SK-N-DZ (cell line): Measurements from ENCODE around the gene HORMAD2.

Experiments used
- DNase-seq: peaks from one replicate; pipeline ENCODE4 v3.0.0-alpha.2; 2015; ENCODE audit warnings: low spot score

The HORMAD2 gene

DNA sequence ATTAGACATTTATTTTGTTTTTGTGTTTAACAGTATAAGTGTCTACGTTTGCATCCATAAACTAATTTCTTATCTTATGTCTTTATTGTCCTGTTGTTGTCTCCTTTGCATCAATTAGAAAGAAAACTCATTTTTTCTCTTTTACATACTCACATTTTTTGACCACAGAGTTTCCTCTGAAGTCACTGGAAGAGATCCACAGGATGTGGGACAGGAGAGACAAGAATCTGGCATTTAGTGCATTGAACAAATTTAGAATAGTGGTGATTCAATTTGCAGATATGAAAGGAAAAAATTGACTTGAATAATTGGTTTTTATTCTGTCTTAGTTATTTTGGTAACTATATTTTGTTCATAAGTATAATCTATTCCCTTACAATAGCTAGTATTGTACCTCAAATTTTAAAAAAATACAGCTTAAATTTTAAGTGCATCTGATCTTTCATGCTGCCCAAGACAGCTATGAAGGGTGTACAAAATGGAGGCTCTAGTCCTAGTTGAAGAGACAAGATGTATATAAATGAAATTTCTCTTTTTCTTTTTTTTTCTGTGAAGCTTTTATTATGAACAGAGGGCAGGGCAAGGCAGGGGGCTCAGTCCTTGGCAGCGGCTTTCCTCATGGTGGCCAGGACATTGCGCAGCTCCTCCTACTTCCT, 24.4 kb downstream of the HORMAD2 start:
- no peak for DNase-seq

DNA sequence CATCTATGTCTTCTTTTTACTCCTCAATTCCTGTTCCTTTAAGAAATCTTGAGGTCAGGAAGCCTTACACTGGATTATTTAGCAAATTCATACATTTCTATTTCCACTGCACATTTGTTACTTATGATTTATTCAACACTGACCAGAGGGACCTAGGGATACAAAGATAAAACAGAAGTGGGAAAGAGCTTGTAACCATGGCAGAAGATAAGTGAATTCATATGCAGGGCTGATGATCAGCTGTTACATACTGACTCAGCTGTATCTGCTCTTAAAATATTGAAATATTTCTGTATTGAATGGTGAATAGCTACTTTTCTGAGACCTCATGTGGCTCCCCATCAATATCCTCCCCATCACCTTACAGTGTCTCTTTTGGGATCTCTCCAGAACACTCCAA, 25.2 kb downstream of the HORMAD2 start:
- DNase-seq = no peak

GRCh38 chr22:30113494-30113893, 33.2 kb downstream of the HORMAD2 start:
- no peak for DNase-seq

DNA sequence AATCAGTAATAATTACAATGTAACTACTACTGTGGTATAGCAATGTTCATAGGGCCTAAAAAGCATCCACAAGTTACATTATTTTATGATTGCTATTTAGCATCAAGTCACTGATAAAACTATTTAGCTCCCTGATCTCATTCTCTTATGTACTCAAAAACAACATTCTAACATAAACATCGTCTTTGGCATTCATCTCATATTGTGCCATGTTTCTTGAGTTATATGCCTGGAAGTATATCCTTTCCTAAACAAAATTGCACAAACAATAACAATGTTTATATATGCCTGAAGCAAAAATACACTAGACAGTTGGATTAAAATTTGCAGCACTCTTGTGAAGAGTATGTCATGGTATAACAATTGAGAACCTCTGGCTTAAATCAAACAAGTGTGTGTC, 34.1 kb downstream of the HORMAD2 start:
- DNase-seq = no peak

GRCh38 chr22:30115705-30116104, 35.4 kb downstream of the HORMAD2 start:
- no peak for DNase-seq

GRCh38 chr22:30116362-30117117, 36.3 kb downstream of the HORMAD2 start:
- no peak for DNase-seq

- no peak for DNase-seq
Observed at GRCh38 chr22:30117256-30117655, 37.0 kb downstream of the HORMAD2 start.

DNA sequence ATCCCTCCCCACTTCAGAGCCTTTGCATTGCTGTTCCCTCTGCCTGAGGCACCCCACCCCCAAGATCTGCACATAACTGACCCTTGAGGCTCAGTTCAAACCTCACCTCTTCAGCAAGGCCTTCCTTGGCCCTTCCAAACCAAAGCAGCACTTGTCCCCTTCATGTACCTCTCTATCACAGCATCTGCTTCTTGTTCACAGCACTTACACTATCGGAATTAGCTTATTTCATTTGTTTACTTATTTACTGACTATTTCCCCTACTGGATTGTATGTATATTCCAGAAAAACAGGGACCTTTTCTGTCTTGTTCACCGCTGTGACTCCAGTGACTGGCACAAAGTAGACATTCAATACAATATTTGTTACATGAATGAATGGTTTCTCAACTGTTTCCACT, 38.0 kb downstream of the HORMAD2 start:
- DNase-seq = no peak

GRCh38 chr22:30121960-30122359, 41.7 kb downstream of the HORMAD2 start:
- no peak for DNase-seq

DNA sequence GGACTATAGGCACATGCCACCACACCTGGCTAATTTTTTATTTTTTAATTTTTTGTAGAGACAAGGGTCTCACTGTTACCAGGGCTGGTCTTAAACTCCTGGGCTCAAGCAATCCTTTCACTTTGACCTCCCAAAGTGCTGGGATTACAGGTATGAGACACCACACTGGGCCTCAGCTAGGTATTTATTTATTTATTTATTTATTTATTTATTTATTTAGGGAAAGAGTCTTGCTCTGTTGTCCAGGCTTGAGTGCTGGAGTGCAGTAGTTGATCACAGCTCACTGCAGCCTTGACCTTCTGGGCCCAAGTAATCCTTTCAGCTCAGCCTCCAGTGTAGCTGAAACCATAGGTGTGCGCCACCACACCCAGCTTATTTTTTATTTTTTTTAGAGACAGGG, 43.2 kb downstream of the HORMAD2 start:
- no peak for DNase-seq

GRCh38 chr22:30127749-30128166, 47.5 kb downstream of the HORMAD2 start:
- no peak for DNase-seq

GRCh38 chr22:30128511-30128910, 48.2 kb downstream of the HORMAD2 start:
- no peak for DNase-seq

DNA sequence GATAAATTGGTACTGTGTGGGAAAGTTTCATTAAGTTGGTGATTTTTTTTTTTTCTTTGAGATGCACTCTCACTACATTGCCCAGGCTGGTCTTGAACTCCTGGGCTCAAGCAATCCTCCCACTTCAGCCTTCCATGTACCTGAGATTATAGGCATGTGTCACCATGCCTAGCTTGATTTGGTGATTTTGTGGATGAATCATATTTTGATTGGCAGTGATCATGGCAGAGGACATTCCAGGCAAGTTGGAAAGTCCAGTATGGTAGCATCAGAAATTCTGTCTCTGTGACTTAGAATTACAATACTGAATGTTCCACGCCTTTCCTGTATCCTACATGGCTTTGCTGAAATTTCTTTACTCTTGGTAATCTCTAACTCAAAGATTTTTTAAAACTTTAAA, 49.4 kb downstream of the HORMAD2 start:
- no peak for DNase-seq

- DNase-seq = no peak
Observed at GRCh38 chr22:30132290-30132996, 52.2 kb downstream of the HORMAD2 start.

DNA sequence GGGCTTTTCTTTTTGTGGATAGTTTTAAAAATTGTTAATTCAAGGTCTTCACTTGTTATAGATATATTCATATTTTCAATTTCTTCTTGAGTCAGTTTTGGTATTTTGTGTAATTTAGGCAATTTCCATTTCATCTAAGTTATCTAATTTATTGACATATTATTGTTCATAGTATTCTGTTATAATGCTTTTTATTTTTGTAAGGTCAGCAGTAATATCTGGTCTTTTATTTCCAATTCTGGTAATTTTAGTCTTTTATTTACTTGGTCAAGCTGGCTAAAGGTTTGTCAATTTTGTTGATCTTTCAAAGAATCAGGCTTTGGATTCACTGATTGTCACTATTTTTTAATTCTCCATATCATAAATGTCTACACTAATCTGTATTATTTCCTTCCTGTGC, 60.1 kb downstream of the HORMAD2 start:
- no peak for DNase-seq

DNA sequence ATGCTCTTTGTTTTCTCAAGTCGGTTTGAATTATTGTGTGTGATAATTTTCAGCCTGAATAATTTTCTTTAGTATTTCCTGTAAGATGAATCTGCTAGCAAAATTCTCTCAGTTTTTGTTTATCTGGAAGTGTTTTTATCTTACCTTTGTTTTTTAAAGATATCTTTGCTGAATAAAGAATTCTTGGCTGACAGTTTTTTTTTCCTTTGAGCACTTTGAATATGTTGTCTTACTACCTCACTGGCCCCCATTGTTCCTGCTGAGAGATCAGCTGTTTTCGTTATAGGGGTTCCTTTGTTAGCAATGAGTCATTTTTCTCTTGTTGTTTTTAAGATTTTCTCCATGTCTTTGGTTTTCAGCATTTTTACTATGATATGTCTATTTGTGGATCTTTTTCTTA, 63.0 kb downstream of the HORMAD2 start:
- no peak for DNase-seq

DNA sequence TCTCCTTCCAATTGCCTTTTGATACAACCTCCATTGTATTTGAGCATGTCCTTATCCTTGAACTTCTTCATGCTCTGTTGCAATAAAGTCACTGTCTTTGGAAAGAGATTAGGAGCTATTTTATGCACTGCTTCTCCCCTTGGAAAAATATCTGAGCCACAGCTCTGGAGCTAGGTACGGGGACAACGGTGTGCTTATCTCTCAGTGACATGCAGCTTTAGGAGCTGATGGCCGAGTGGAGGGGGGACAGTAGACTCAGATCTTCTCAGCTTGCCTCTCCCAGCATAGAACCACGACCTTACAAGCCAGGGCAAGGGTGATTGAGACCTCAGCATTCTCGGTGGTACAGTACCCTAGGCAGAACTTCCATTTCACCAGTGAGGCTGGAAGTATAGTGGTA, 64.1 kb downstream of the HORMAD2 start:
- no peak for DNase-seq

GRCh38 chr22:30150212-30150611, 69.9 kb downstream of the HORMAD2 start:
- DNase-seq = no peak

- no peak for DNase-seq
Observed at GRCh38 chr22:30158277-30158676, 78.0 kb downstream of the HORMAD2 start.

DNA sequence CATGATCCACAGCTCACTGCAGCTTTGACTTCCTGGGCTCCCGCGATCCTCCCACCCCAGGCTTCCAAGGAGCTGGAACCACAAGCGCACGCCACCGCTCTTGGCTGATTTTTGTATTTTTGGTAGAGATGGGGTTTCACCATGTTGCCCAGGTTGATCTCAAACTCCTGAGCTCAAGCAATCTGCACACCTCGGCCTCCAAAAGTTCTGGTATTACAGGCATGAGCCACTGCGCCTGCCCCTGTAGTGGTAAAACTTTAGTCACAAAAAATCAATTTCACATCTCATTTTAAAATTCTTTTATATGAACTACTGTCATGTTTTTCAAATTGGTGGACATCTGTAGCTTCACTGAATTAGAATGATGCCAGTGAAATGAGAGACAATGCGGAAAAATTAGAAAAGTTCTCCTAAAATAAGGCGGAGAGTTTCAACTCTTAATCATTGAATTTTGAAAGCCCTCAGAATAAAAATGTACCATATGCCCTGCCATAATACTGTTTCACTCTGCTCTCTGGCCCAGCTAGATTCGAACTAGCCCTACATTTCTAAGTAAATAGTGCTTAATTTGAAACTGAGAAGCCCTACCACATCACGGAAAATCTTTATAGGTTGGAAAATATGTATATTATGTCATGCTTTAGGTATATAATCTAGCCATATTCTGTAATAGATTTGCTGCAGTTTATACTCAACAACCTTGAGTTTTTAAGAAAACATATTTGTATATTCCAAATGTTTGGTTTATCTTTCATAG, 78.7 kb downstream of the HORMAD2 start:
- DNase-seq = no peak

- no peak for DNase-seq
Observed at GRCh38 chr22:30159561-30160353, 79.5 kb downstream of the HORMAD2 start.
